GM23338 (cell line): Measurements from ENCODE around the gene PIK3C2G. TPM values are rescaled to one million over a fixed set of nuclear protein-coding genes. Genes with fewer than 3 reads are reported as not detected.

ENCODE experiments used
- ATAC-seq: fragments of 200-7000 bp; cut with Tn5 transposase; 3 replicates; pipeline ENCODE4 v1.9.1; 2020
- DNase-seq: peaks from one replicate; pipeline ENCODE4 v3.0.0-alpha.2; 2015; ENCODE audit warnings: low spot score
- H2AFZ ChIP-seq: fragments of 200-600 bp; sonication (generic); 2 replicates; pipeline ENCODE4 v1.8.0; 2016; ENCODE audit warnings: antibody characterized with exemption, mild to moderate bottlenecking, moderate library complexity
- H3F3A ChIP-seq: fragments of 200-600 bp; sonication (generic); replicated peaks from 2 replicates; pipeline ENCODE4 v1.8.0; 2017; ENCODE audit warnings: antibody characterized with exemption, mixed run types, low read depth
- H3K27ac ChIP-seq: fragments of 200-600 bp; sonication (generic); 2 replicates; pipeline ENCODE4 v1.6.1; 2016; ENCODE audit warnings: low read depth
- H3K27me3 ChIP-seq: fragments of 200-600 bp; sonication (generic); 2 replicates; pipeline ENCODE4 v1.8.0; 2016; ENCODE audit warnings: mild to moderate bottlenecking, mixed run types, moderate library complexity; ENCODE audit not compliant: insufficient read depth
- H3K36me3 ChIP-seq: fragments of 200-600 bp; sonication (generic); 2 replicates; pipeline ENCODE4 v1.8.0; 2016; ENCODE audit warnings: mild to moderate bottlenecking; ENCODE audit not compliant: insufficient read depth
- H3K4me1 ChIP-seq: fragments of 200-600 bp; sonication (generic); 2 replicates; pipeline ENCODE4 v1.8.0; 2016; ENCODE audit warnings: mild to moderate bottlenecking, moderate library complexity; ENCODE audit not compliant: insufficient read depth
- H3K4me2 ChIP-seq: fragments of 200-600 bp; sonication (generic); 2 replicates; pipeline ENCODE4 v1.7.1; 2017; ENCODE audit warnings: mixed run types
- H3K4me3 ChIP-seq: fragments of 200-600 bp; sonication (generic); 2 replicates; pipeline ENCODE4 v1.6.1; 2016; ENCODE audit warnings: mixed run types
- H3K79me2 ChIP-seq: fragments of 200-600 bp; sonication (generic); replicated peaks from 2 replicates; pipeline ENCODE4 v1.8.0; 2017; ENCODE audit warnings: mild to moderate bottlenecking; ENCODE audit not compliant: insufficient read depth
- H3K9me2 ChIP-seq: fragments of 200-600 bp; sonication (generic); 2 replicates; pipeline ENCODE4 v1.8.0; 2017; ENCODE audit not compliant: insufficient read depth
- H4K20me1 ChIP-seq: fragments of 200-600 bp; sonication (generic); replicated peaks from 2 replicates; pipeline ENCODE4 v1.8.0; 2017; ENCODE audit warnings: mild to moderate bottlenecking; ENCODE audit not compliant: insufficient read depth
- H3K27ac Mint-ChIP-seq: 2 replicates; pipeline ENCODE4 v1.8.0; 2020; ENCODE audit warnings: inconsistent platforms, mild to moderate bottlenecking, moderate library complexity, mixed read lengths
- H3K27me3 Mint-ChIP-seq: 3 replicates; pipeline ENCODE4 v1.8.0; 2022; ENCODE audit warnings: low read depth, mild to moderate bottlenecking, moderate library complexity, mixed read lengths, inconsistent platforms; ENCODE audit not compliant: insufficient read depth, poor library complexity
- H3K36me3 Mint-ChIP-seq: 3 replicates; pipeline ENCODE4 v1.8.0; 2021; ENCODE audit warnings: low read depth, mild to moderate bottlenecking, inconsistent platforms, moderate library complexity, mixed read lengths
- H3K4me1 Mint-ChIP-seq: 3 replicates; pipeline ENCODE4 v1.8.0; 2020; ENCODE audit warnings: mild to moderate bottlenecking, inconsistent platforms, mixed read lengths
- H3K4me3 Mint-ChIP-seq: 3 replicates; pipeline ENCODE4 v1.8.0; 2021; ENCODE audit warnings: moderate library complexity, mild to moderate bottlenecking, inconsistent platforms, mixed read lengths
- H3K9me3 Mint-ChIP-seq: 3 replicates; pipeline ENCODE4 v1.8.0; 2020; ENCODE audit warnings: moderate library complexity, mild to moderate bottlenecking, inconsistent platforms, mixed read lengths
- EZH2 ChIP-seq: fragments of 200-600 bp; sonication (generic); IDR thresholded peaks from one replicate; pipeline ENCODE4 v1.8.0; 2017; ENCODE audit warnings: antibody characterized with exemption, mild to moderate bottlenecking, low read depth; ENCODE audit not compliant: unreplicated experiment
- EZH2phosphoT487 ChIP-seq: fragments of 200-600 bp; sonication (generic); IDR thresholded peaks from one replicate; pipeline ENCODE4 v1.8.1; 2018; ENCODE audit warnings: antibody characterized with exemption; ENCODE audit not compliant: unreplicated experiment
- JUNB ChIP-seq: IDR thresholded peaks from one replicate; pipeline ENCODE4 v1.6.1; 2016; ENCODE audit warnings: antibody characterized with exemption; ENCODE audit not compliant: unreplicated experiment
- NANOG ChIP-seq: IDR thresholded peaks from 2 replicates; pipeline ENCODE4 v1.6.1; 2016; ENCODE audit warnings: antibody characterized with exemption, borderline replicate concordance
- STAT1 ChIP-seq: IDR thresholded peaks from one replicate; pipeline ENCODE4 v1.6.1; 2016; ENCODE audit warnings: antibody characterized with exemption; ENCODE audit not compliant: unreplicated experiment
- ZNF114 ChIP-seq: fragments of 250-450 bp; sonication (Bioruptor Pico); IDR thresholded peaks from 2 replicates; pipeline ENCODE4 v1.5.0; 2020; ENCODE audit warnings: mild to moderate bottlenecking, moderate library complexity
- polyA plus RNA-seq: library from polyadenylated mRNA; unstranded; fragments of >200 nt; fragmentation: Nextera tagmentation; extraction: Ambion mirVana; gene quantifications from 2 replicates; pipeline ENCODE4 v1.2.1, GENCODE V29; 2016
- total RNA-seq: library from RNA; depleted of rRNA; stranded (reverse); fragments of >200 nt; shearing (Covaris generic); gene quantifications from 2 replicates; pipeline ENCODE4 v1.2.3, GENCODE V29; 2014
- TF ChIP-seq, protein P1 (sequence below), 2 experiments: fragments of 200-600 bp in 1 of 2; sonication (generic) in 1 of 2; conservative IDR thresholded peaks; 2 replicates each; pipeline versions ENCODE4 v1.5.1 to v1.6.1; 2016 to 2017; ENCODE audit warnings: antibody characterized with exemption in 2 of 2, low read depth in 2 of 2, mild to moderate bottlenecking in 2 of 2, moderate library complexity in 1 of 2
- TF ChIP-seq, protein P2 (sequence below): IDR thresholded peaks from 2 replicates; pipeline ENCODE4 v1.6.1; 2016; ENCODE audit warnings: antibody characterized with exemption
- TF ChIP-seq, protein P3 (sequence below): IDR thresholded peaks from one replicate; pipeline ENCODE4 v1.6.1; 2018; ENCODE audit warnings: antibody characterized with exemption; ENCODE audit not compliant: unreplicated experiment
- TF ChIP-seq, protein P4 (sequence below): fragments of 250-450 bp; sonication (Bioruptor Pico); IDR thresholded peaks from 2 replicates; pipeline ENCODE4 v1.5.0; 2020; ENCODE audit warnings: mild to moderate bottlenecking, moderate library complexity

The PIK3C2G gene
- total and polyA plus RNA-seq, 2 experiments from 2014 or later: not detected

DNA sequence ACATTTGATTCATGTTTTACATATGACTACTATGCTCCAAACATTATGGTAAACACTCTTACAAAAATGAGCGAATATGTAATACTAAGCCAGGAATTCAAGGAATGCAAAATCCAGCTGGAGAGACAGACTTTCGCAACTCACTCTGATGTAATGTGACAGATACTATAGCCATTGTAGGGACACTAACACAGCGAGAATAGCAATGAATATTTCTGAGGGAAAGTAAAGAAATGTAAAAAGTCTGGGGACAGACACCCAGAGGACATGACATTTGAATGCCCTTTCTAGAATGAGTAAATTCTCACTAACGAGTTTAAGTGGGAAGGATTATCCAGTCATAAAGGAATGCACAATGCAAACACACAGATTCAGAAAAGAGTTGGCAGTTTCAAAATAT lies 121.9 kb downstream of the PIK3C2G start:
- H3K27ac ChIP-seq: no peak overlapping the region; the same call in 1 of the 2 replicates
- H3K27ac Mint-ChIP-seq: peak overlapping the region; percentile 24
- H3K4me1 ChIP-seq: peaks cover 18% of the 10 kb centered on the region
- H3F3A ChIP-seq: no peaks in the 10 kb centered on the region
- no peaks in the 10 kb centered on the region for H3K79me2 ChIP-seq
- H3K4me3 Mint-ChIP-seq: no peak overlapping the region
- H3K36me3 ChIP-seq: no peaks in the 10 kb centered on the region; the same call in 1 of the 2 replicates
- no peak overlapping the region for H3K4me3 ChIP-seq
- no peaks in the 10 kb centered on the region; the same call in 2 of the 3 replicates for H3K9me3 Mint-ChIP-seq
- H3K36me3 Mint-ChIP-seq: no peaks in the 10 kb centered on the region; the same call in 2 of the 3 replicates
- H3K27me3 ChIP-seq: no peaks in the 10 kb centered on the region
- no peak overlapping the region for H3K4me2 ChIP-seq
- peak; percentile 52 for DNase-seq
- peaks cover 14% of the 10 kb centered on the region for H3K4me1 Mint-ChIP-seq
- peaks cover 5% of the 10 kb centered on the region for H3K27me3 Mint-ChIP-seq
- no peaks in the 10 kb centered on the region for H4K20me1 ChIP-seq
- no peak overlapping the region for H2AFZ ChIP-seq
- no peak for TF ChIP-seq EZH2
- TF ChIP-seq, protein P1, sequence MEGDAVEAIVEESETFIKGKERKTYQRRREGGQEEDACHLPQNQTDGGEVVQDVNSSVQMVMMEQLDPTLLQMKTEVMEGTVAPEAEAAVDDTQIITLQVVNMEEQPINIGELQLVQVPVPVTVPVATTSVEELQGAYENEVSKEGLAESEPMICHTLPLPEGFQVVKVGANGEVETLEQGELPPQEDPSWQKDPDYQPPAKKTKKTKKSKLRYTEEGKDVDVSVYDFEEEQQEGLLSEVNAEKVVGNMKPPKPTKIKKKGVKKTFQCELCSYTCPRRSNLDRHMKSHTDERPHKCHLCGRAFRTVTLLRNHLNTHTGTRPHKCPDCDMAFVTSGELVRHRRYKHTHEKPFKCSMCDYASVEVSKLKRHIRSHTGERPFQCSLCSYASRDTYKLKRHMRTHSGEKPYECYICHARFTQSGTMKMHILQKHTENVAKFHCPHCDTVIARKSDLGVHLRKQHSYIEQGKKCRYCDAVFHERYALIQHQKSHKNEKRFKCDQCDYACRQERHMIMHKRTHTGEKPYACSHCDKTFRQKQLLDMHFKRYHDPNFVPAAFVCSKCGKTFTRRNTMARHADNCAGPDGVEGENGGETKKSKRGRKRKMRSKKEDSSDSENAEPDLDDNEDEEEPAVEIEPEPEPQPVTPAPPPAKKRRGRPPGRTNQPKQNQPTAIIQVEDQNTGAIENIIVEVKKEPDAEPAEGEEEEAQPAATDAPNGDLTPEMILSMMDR (conservative IDR thresholded peaks at IDR 0.05; ENCODE audit: low read depth in 2 of 2): no peak
- TF ChIP-seq ZNF114 (CRISPR knock-in tag): no peak
- TF ChIP-seq, protein P2, sequence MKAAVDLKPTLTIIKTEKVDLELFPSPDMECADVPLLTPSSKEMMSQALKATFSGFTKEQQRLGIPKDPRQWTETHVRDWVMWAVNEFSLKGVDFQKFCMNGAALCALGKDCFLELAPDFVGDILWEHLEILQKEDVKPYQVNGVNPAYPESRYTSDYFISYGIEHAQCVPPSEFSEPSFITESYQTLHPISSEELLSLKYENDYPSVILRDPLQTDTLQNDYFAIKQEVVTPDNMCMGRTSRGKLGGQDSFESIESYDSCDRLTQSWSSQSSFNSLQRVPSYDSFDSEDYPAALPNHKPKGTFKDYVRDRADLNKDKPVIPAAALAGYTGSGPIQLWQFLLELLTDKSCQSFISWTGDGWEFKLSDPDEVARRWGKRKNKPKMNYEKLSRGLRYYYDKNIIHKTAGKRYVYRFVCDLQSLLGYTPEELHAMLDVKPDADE: no peak
- TF ChIP-seq, protein P3, sequence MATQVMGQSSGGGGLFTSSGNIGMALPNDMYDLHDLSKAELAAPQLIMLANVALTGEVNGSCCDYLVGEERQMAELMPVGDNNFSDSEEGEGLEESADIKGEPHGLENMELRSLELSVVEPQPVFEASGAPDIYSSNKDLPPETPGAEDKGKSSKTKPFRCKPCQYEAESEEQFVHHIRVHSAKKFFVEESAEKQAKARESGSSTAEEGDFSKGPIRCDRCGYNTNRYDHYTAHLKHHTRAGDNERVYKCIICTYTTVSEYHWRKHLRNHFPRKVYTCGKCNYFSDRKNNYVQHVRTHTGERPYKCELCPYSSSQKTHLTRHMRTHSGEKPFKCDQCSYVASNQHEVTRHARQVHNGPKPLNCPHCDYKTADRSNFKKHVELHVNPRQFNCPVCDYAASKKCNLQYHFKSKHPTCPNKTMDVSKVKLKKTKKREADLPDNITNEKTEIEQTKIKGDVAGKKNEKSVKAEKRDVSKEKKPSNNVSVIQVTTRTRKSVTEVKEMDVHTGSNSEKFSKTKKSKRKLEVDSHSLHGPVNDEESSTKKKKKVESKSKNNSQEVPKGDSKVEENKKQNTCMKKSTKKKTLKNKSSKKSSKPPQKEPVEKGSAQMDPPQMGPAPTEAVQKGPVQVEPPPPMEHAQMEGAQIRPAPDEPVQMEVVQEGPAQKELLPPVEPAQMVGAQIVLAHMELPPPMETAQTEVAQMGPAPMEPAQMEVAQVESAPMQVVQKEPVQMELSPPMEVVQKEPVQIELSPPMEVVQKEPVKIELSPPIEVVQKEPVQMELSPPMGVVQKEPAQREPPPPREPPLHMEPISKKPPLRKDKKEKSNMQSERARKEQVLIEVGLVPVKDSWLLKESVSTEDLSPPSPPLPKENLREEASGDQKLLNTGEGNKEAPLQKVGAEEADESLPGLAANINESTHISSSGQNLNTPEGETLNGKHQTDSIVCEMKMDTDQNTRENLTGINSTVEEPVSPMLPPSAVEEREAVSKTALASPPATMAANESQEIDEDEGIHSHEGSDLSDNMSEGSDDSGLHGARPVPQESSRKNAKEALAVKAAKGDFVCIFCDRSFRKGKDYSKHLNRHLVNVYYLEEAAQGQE: no peak
- no peak for TF ChIP-seq NANOG
- TF ChIP-seq STAT1: no peak
- no peak for TF ChIP-seq JUNB
- TF ChIP-seq, protein P4, sequence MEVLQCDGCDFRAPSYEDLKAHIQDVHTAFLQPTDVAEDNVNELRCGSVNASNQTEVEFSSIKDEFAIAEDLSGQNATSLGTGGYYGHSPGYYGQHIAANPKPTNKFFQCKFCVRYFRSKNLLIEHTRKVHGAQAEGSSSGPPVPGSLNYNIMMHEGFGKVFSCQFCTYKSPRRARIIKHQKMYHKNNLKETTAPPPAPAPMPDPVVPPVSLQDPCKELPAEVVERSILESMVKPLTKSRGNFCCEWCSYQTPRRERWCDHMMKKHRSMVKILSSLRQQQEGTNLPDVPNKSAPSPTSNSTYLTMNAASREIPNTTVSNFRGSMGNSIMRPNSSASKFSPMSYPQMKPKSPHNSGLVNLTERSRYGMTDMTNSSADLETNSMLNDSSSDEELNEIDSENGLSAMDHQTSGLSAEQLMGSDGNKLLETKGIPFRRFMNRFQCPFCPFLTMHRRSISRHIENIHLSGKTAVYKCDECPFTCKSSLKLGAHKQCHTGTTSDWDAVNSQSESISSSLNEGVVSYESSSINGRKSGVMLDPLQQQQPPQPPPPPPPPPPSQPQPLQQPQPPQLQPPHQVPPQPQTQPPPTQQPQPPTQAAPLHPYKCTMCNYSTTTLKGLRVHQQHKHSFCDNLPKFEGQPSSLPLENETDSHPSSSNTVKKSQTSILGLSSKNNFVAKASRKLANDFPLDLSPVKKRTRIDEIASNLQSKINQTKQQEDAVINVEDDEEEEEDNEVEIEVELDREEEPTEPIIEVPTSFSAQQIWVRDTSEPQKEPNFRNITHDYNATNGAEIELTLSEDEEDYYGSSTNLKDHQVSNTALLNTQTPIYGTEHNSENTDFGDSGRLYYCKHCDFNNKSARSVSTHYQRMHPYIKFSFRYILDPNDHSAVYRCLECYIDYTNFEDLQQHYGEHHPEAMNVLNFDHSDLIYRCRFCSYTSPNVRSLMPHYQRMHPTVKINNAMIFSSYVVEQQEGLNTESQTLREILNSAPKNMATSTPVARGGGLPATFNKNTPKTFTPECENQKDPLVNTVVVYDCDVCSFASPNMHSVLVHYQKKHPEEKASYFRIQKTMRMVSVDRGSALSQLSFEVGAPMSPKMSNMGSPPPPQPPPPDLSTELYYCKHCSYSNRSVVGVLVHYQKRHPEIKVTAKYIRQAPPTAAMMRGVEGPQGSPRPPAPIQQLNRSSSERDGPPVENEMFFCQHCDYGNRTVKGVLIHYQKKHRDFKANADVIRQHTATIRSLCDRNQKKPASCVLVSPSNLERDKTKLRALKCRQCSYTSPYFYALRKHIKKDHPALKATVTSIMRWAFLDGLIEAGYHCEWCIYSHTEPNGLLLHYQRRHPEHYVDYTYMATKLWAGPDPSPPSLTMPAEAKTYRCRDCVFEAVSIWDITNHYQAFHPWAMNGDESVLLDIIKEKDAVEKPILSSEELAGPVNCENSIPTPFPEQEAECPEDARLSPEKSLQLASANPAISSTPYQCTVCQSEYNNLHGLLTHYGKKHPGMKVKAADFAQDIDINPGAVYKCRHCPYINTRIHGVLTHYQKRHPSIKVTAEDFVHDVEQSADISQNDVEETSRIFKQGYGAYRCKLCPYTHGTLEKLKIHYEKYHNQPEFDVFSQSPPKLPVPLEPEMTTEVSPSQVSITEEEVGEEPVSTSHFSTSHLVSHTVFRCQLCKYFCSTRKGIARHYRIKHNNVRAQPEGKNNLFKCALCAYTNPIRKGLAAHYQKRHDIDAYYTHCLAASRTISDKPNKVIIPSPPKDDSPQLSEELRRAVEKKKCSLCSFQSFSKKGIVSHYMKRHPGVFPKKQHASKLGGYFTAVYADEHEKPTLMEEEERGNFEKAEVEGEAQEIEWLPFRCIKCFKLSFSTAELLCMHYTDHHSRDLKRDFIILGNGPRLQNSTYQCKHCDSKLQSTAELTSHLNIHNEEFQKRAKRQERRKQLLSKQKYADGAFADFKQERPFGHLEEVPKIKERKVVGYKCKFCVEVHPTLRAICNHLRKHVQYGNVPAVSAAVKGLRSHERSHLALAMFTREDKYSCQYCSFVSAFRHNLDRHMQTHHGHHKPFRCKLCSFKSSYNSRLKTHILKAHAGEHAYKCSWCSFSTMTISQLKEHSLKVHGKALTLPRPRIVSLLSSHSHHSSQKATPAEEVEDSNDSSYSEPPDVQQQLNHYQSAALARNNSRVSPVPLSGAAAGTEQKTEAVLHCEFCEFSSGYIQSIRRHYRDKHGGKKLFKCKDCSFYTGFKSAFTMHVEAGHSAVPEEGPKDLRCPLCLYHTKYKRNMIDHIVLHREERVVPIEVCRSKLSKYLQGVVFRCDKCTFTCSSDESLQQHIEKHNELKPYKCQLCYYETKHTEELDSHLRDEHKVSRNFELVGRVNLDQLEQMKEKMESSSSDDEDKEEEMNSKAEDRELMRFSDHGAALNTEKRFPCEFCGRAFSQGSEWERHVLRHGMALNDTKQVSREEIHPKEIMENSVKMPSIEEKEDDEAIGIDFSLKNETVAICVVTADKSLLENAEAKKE (CRISPR knock-in tag): no peak
- no peak for TF ChIP-seq EZH2phosphoT487
- ATAC-seq: no peak
- no peaks in the 10 kb centered on the region for H3K9me2 ChIP-seq
